Upper lobe of right lung (tissue), 1 donor: Measurements from ENCODE around the gene HOXD13. TPM values are rescaled to one million over a fixed set of nuclear protein-coding genes. Genes with fewer than 3 reads are reported as not detected.

ENCODE experiments used
- ATAC-seq: fragments of 200-7000 bp; cut with Tn5 transposase; one replicate; pipeline ENCODE4 v1.9.1; 2020; ENCODE audit warnings: mild to moderate bottlenecking, moderate library complexity
- DNase-seq: peaks from one replicate; pipeline ENCODE4 v3.0.0-alpha.2; 2020
- H3K27ac ChIP-seq: fragments of 200-600 bp; one replicate; pipeline ENCODE4 v1.8.0; 2022
- H3K27me3 ChIP-seq: fragments of 200-600 bp; one replicate; pipeline ENCODE4 v1.8.0; 2022; ENCODE audit warnings: mild to moderate bottlenecking
- H3K36me3 ChIP-seq: fragments of 200-600 bp; one replicate; pipeline ENCODE4 v1.8.0; 2022
- H3K4me1 ChIP-seq: fragments of 200-600 bp; one replicate; pipeline ENCODE4 v1.8.0; 2022
- H3K4me3 ChIP-seq: fragments of 200-600 bp; one replicate; pipeline ENCODE4 v1.8.0; 2022; ENCODE audit warnings: mild to moderate bottlenecking
- H3K9me3 ChIP-seq: fragments of 200-600 bp; one replicate; pipeline ENCODE4 v1.8.0; 2022
- CTCF ChIP-seq: fragments of 200-600 bp; IDR thresholded peaks from one replicate; pipeline ENCODE4 v1.8.0; 2022; ENCODE audit warnings: antibody characterized with exemption
- intact Hi-C: fragments of 100-400 bp; cut with DNase I; formaldehyde crosslinking; loops from one replicate; pipeline ENCODE4 v1.11.0; 2022
- total RNA-seq: library from RNA; stranded (reverse); fragmentation: NEBNext Ultra II Directional; extraction: Animal tissue kit (Norgen Biotek cat#: 25700); gene quantifications from one replicate; pipeline ENCODE4 v1.2.1, GENCODE V29; 2021
- donor health status: DM: no; HTN: yes; CAD: no; lungs with severe emphysema.

HOXD13 gene
- total RNA-seq, 1 donor from 2014 or later, result not detected

GRCh38 chr2:176120364-176121189, 28.1 kb downstream of the HOXD13 start:
- DNase-seq (no peak), ATAC-seq (no peak)
- no peak overlapping the region for H3K4me3 ChIP-seq
- no peaks in the 10 kb centered on the region for H3K36me3 ChIP-seq
- peaks cover 11% of the 10 kb centered on the region for H3K4me1 ChIP-seq
- intact Hi-C loops, result no loop called here
- TF ChIP-seq CTCF, result no peak
- H3K27ac ChIP-seq, result no peak overlapping the region
- H3K9me3 ChIP-seq, result no peaks in the 10 kb centered on the region
- peaks cover 100% of the 10 kb centered on the region for H3K27me3 ChIP-seq

- Histone ChIP-seq H3K36me3 (no peaks in the 10 kb centered on the region), H3K27me3 (peaks cover 100% of the 10 kb centered on the region), H3K4me1 (peaks cover 11% of the 10 kb centered on the region), H3K9me3 (no peaks in the 10 kb centered on the region), H3K27ac (no peak overlapping the region), H3K4me3 (no peak overlapping the region)
- intact Hi-C loops, result no loop called here
- no peak for DNase-seq
- no peak for ATAC-seq
- no peak for TF ChIP-seq CTCF
These were observed 28.9 kb downstream of the HOXD13 start for GRCh38 chr2:176121190-176122051.

- H3K4me1 ChIP-seq, result peaks cover 11% of the 10 kb centered on the region
- peaks cover 100% of the 10 kb centered on the region for H3K27me3 ChIP-seq
- DNase-seq (no peak), ATAC-seq (no peak)
- TF ChIP-seq CTCF, result no peak
- H3K4me3 ChIP-seq, result peak overlapping the region; percentile 32
- H3K36me3 ChIP-seq, result no peaks in the 10 kb centered on the region
- intact Hi-C loops, result no loop called here
- H3K27ac ChIP-seq, result no peak overlapping the region
- no peaks in the 10 kb centered on the region for H3K9me3 ChIP-seq
These were observed 29.6 kb downstream of the HOXD13 start for GRCh38 chr2:176122052-176122682.

- ATAC-seq (peak; percentile 10), DNase-seq (no peak)
- H3K9me3 ChIP-seq, result no peaks in the 10 kb centered on the region
- peak within 1 kb of the TSS; percentile 32 for H3K4me3 ChIP-seq
- peaks cover 11% of the 10 kb centered on the region for H3K4me1 ChIP-seq
- intact Hi-C loops, result no loop called here
- no peak within 1 kb of the TSS for H3K27ac ChIP-seq
- peaks cover 99% of the 10 kb centered on the region for H3K27me3 ChIP-seq
- TF ChIP-seq CTCF, result no peak
- no peaks in the 10 kb centered on the region for H3K36me3 ChIP-seq
These were observed 30.3 kb downstream of the HOXD13 start, which contains the start of gene HOXD9 for GRCh38 chr2:176122683-176123410. HOXD9 (plus strand) TSS chr2:176122719; CDS start chr2:176122769, 50 bp downstream.
